H1 (cell line): ENCODE data around the gene LSM3. TPM values are rescaled to one million over a fixed set of nuclear protein-coding genes. Genes with fewer than 3 reads are reported as not detected.

Experiments used
- FOSL1 ChIP-seq: IDR thresholded peaks from 2 replicates; pipeline ENCODE4 v1.6.1; 2011; ENCODE audit warnings: mild to moderate bottlenecking, low read depth, low read length, moderate library complexity; ENCODE audit not compliant: insufficient read depth
- NANOG ChIP-seq: IDR thresholded peaks from 2 replicates; pipeline ENCODE4 v1.6.1; 2011; ENCODE audit warnings: low read length, low read depth, mild to moderate bottlenecking, inconsistent platforms; ENCODE audit not compliant: insufficient read depth, poor library complexity, severe bottlenecking
- YY1 ChIP-seq: IDR thresholded peaks from 2 replicates; pipeline ENCODE4 v1.6.1; 2011; ENCODE audit warnings: low read depth, mild to moderate bottlenecking, low read length
- polyA plus RNA-seq, 7 experiments: library from polyadenylated mRNA; depleted of rRNA in 3 of 7; stranded (reverse) in 5 of 7; unstranded in 2 of 7; fragments of >200 nt in 5 of 7; fragments of 200-250 nt in 2 of 7; gene quantifications; 1 replicate in 5 of 7; 2 replicates in 1 of 7; 4 replicates in 1 of 7; pipeline versions ENCODE4 v1.2.1 to v1.2.3, GENCODE V29; 2011 to 2013; ENCODE audit warnings: missing spikeins in 2 of 7, mixed read lengths in 2 of 7
- total RNA-seq: library from RNA; stranded (reverse); fragmentation: NEBNext Ultra II Directional; extraction: Animal tissue kit (Norgen Biotek cat#: 25700); gene quantifications from 2 replicates; pipeline ENCODE4 v1.2.1, GENCODE V29; 2021

LSM3 gene
- total and polyA plus RNA-seq, 2 of the 8 experiments (the other 6 are each of a cell fraction or from before 2014, with no cell fraction given), result 7.1 to 25.4 TPM

- TF ChIP-seq FOSL1 (no peak), NANOG (no peak), YY1 (no peak)
- TF ChIP-seq, all 59 proteins: peak for 0
Measured at GRCh38 chr3:14146381-14147065, 32.1 kb upstream of the LSM3 start (continued).
